Mesendoderm (in vitro differentiated cells): Measurements from ENCODE around the gene ERP29.

ENCODE experiments used
- DNase-seq: peaks from one replicate; pipeline ENCODE4 v3.0.0; 2013
- H2AK5ac ChIP-seq: 2 replicates; pipeline ENCODE4 v1.6.1; 2013; ENCODE audit warnings: low read length, inconsistent platforms
- H2BK120ac ChIP-seq: 2 replicates; pipeline ENCODE4 v1.6.1; 2013; ENCODE audit warnings: low read depth, mild to moderate bottlenecking, low read length, moderate library complexity, mixed read lengths
- H2BK15ac ChIP-seq: replicated peaks from 2 replicates; pipeline ENCODE4 v1.6.1; 2013; ENCODE audit warnings: low read depth, mild to moderate bottlenecking, moderate library complexity
- H2BK5ac ChIP-seq: 2 replicates; pipeline ENCODE4 v1.6.1; 2013; ENCODE audit warnings: low read length, inconsistent platforms
- H3K18ac ChIP-seq: 2 replicates; pipeline ENCODE4 v1.6.1; 2013; ENCODE audit warnings: mild to moderate bottlenecking, low read length, mixed read lengths
- H3K23ac ChIP-seq: one replicate; pipeline ENCODE4 v1.6.1; 2013; ENCODE audit warnings: low read length
- H3K27ac ChIP-seq: 2 replicates; pipeline ENCODE4 v1.5.1; 2013; ENCODE audit warnings: low read depth, mild to moderate bottlenecking, inconsistent platforms, low read length, moderate library complexity
- H3K27me3 ChIP-seq: 2 replicates; pipeline ENCODE4 v1.6.1; 2013; ENCODE audit warnings: low read length, control low read depth, mild to moderate bottlenecking, inconsistent platforms; ENCODE audit not compliant: insufficient read depth, poor library complexity
- H3K36me3 ChIP-seq: 2 replicates; pipeline ENCODE4 v1.6.1; 2013; ENCODE audit warnings: low read length, inconsistent platforms; ENCODE audit not compliant: control insufficient read depth, insufficient read depth
- H3K4ac ChIP-seq: one replicate; pipeline ENCODE4 v1.6.1; 2013; ENCODE audit warnings: low read depth, mild to moderate bottlenecking, low read length, moderate library complexity
- H3K4me1 ChIP-seq: 2 replicates; pipeline ENCODE4 v1.6.1; 2013; ENCODE audit warnings: low read depth, low read length, inconsistent platforms; ENCODE audit not compliant: control insufficient read depth
- H3K4me2 ChIP-seq: 2 replicates; pipeline ENCODE4 v1.6.1; 2013; ENCODE audit warnings: low read length
- H3K4me3 ChIP-seq: 2 replicates; pipeline ENCODE4 v1.5.1; 2013; ENCODE audit warnings: mild to moderate bottlenecking, low read length
- H3K56ac ChIP-seq: one replicate; pipeline ENCODE4 v1.6.1; 2013; ENCODE audit warnings: low read length
- H3K79me1 ChIP-seq: 2 replicates; pipeline ENCODE4 v1.6.1; 2013; ENCODE audit warnings: low read length, inconsistent platforms
- H3K79me2 ChIP-seq: 2 replicates; pipeline ENCODE4 v1.6.1; 2013; ENCODE audit warnings: mild to moderate bottlenecking, low read length; ENCODE audit not compliant: control insufficient read depth, insufficient read depth
- H3K9ac ChIP-seq: 2 replicates; pipeline ENCODE4 v1.6.1; 2013; ENCODE audit warnings: low read length, inconsistent platforms
- H4K5ac ChIP-seq: one replicate; pipeline ENCODE4 v1.6.1; 2013; ENCODE audit warnings: low read length
- H4K8ac ChIP-seq: one replicate; pipeline ENCODE4 v1.6.1; 2013; ENCODE audit warnings: low read depth, mild to moderate bottlenecking, control low read depth, low read length, moderate library complexity
- WGBS: extraction: QIAGEN DNeasy Blood & Tissue Kit; methylation state at CpG from one replicate; pipeline ENCODE4 v1.1.7; 2013; ENCODE audit warnings: low lambda C conversion rate, missing lambda C conversion rate; ENCODE audit not compliant: insufficient coverage; ENCODE audit errors: extremely low coverage; 5-methylcytosine and 5-hydroxymethylcytosine counted together

ERP29 gene

GRCh38 chr12:112020947-112021457 is 7.8 kb downstream of the ERP29 start:
- Histone ChIP-seq H2BK15ac (no peak overlapping the region), H3K36me3 (peaks cover 3% of the 10 kb centered on the region), H4K8ac (no peak overlapping the region), H3K18ac (no peak overlapping the region), H2AK5ac (no peak overlapping the region), H2BK120ac (no peak overlapping the region), H3K4me3 (no peak overlapping the region), H3K27ac (no peak overlapping the region), H3K4me2 (no peak overlapping the region), H3K79me2 (peaks cover 28% of the 10 kb centered on the region), H3K79me1 (peaks cover 16% of the 10 kb centered on the region), H2BK5ac (no peak overlapping the region), H3K4ac (no peak overlapping the region), H3K23ac (no peak overlapping the region), H3K4me1 (no peaks in the 10 kb centered on the region), H4K5ac (no peak overlapping the region), H3K9ac (no peak overlapping the region), H3K56ac (no peak overlapping the region), H3K27me3 (no peaks in the 10 kb centered on the region)
- no peak for DNase-seq
- no CpG with 5 or more reads among the region's 8 CpGs for WGBS

DNA sequence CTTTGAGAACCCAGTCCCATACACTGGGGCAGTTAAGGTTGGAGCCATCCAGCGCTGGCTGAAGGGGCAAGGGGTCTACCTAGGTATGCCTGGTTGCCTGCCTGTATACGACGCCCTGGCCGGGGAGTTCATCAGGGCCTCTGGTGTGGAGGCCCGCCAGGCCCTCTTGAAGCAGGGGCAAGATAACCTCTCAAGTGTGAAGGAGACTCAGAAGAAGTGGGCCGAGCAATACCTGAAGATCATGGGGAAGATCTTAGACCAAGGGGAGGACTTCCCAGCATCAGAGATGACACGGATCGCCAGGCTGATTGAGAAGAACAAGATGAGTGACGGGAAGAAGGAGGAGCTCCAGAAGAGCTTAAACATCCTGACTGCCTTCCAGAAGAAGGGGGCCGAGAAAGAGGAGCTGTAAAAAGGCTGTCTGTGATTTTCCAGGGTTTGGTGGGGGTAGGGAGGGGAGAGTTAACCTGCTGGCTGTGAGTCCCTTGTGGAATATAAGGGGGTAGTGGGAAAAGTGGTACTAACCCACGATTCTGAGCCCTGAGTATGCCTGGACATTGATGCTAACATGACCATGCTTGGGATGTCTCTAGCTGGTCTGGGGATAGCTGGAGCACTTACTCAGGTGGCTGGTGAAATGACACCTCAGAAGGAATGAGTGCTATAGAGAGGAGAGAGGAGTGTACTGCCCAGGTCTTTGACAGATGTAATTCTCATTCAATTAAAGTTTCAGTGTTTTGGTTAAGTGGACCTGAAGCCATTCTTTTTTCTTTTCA is 9.2 kb downstream of the ERP29 start:
- no CpG with 5 or more reads among the region's 11 CpGs for WGBS
- no peak for DNase-seq

DNA sequence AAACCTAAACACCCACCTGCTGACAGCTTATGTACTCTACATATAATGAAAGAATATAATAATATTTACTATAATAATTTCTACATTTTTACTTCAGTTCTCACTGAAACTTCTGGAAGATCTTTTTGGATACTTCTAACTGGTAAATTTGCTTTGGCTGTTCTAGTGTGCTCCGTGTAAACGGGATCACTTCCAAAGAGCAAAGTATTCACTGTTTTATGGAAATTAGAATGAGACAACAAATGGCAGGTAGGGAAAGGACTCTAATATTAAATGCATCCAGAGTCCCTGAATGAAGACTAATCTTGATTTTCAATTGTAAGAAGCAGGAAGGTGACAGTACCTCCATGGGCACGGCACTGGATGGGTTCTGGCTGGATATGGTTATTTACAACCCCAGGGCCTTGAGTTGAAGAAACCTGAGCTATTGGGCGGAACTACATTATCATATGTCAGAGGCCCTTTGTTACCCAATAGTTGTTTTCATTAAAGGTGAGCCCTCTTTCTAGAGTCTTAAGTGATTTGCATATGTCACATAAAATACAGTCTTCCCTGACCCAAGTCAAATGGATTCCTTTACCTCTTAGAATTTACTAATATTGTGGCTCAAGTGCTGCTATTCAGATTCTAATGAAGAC is 10.7 kb downstream of the ERP29 start:
- Histone ChIP-seq H3K9ac (no peak overlapping the region), H3K23ac (no peak overlapping the region), H3K4me2 (no peak overlapping the region), H3K4ac (no peak overlapping the region), H3K79me1 (peaks cover 11% of the 10 kb centered on the region), H3K27me3 (no peaks in the 10 kb centered on the region), H3K79me2 (peaks cover 7% of the 10 kb centered on the region), H2AK5ac (no peak overlapping the region), H3K27ac (no peak overlapping the region), H2BK5ac (no peak overlapping the region), H3K36me3 (peaks cover 3% of the 10 kb centered on the region), H4K5ac (no peak overlapping the region), H2BK15ac (no peak overlapping the region), H2BK120ac (no peak overlapping the region), H3K56ac (no peak overlapping the region), H3K18ac (no peak overlapping the region), H4K8ac (no peak overlapping the region), H3K4me3 (no peak overlapping the region), H3K4me1 (no peaks in the 10 kb centered on the region)
- no CpG with 5 or more reads among the region's 4 CpGs for WGBS
- no peak for DNase-seq

More for the DNA sequence above, 9.2 kb downstream of the ERP29 start:
- no peak overlapping the region for H2AK5ac ChIP-seq
- H3K23ac ChIP-seq = no peak overlapping the region
- no peak overlapping the region for H3K4me2 ChIP-seq
- no peak overlapping the region for H4K8ac ChIP-seq
- no peaks in the 10 kb centered on the region for H3K4me1 ChIP-seq
- H3K36me3 ChIP-seq = peaks cover 3% of the 10 kb centered on the region
- H3K79me1 ChIP-seq = peaks cover 12% of the 10 kb centered on the region
- H2BK5ac ChIP-seq = no peak overlapping the region
- no peak overlapping the region for H3K18ac ChIP-seq
- H3K56ac ChIP-seq = no peak overlapping the region
- H3K27me3 ChIP-seq = no peaks in the 10 kb centered on the region
- H3K4ac ChIP-seq = no peak overlapping the region
- no peak overlapping the region for H4K5ac ChIP-seq
- H3K27ac ChIP-seq = no peak overlapping the region
- H3K9ac ChIP-seq = no peak overlapping the region
- no peak overlapping the region for H2BK15ac ChIP-seq
- peaks cover 17% of the 10 kb centered on the region for H3K79me2 ChIP-seq
- no peak overlapping the region for H3K4me3 ChIP-seq
- no peak overlapping the region for H2BK120ac ChIP-seq

- Histone ChIP-seq H3K23ac (no peak overlapping the region), H4K8ac (no peak overlapping the region), H3K18ac (no peak overlapping the region), H3K4me2 (no peak overlapping the region), H3K27ac (no peak overlapping the region), H2BK5ac (no peak overlapping the region), H2BK15ac (no peak overlapping the region), H3K4ac (no peak overlapping the region), H2BK120ac (no peak overlapping the region), H3K36me3 (peaks cover 2% of the 10 kb centered on the region), H3K27me3 (no peaks in the 10 kb centered on the region), H3K9ac (no peak overlapping the region), H3K4me3 (no peak overlapping the region), H3K56ac (no peak overlapping the region), H2AK5ac (no peak overlapping the region), H4K5ac (no peak overlapping the region), H3K79me1 (peaks cover 6% of the 10 kb centered on the region), H3K4me1 (no peaks in the 10 kb centered on the region), H3K79me2 (peaks cover 2% of the 10 kb centered on the region)
- DNase-seq = peak; percentile 49
- WGBS = no CpG with 5 or more reads among the region's 4 CpGs
Measured at GRCh38 chr12:112025808-112026375, 12.7 kb downstream of the ERP29 start.

GRCh38 chr12:112029301-112029700 is 16.1 kb downstream of the ERP29 start:
- no peak overlapping the region for H3K18ac ChIP-seq
- no peak overlapping the region for H3K4me3 ChIP-seq
- no peak overlapping the region for H3K27ac ChIP-seq
- H2BK15ac ChIP-seq = no peak overlapping the region
- no peak overlapping the region for H3K9ac ChIP-seq
- no peak overlapping the region for H2BK120ac ChIP-seq
- no peak overlapping the region for H3K4ac ChIP-seq
- H2AK5ac ChIP-seq = no peak overlapping the region
- H3K4me1 ChIP-seq = no peaks in the 10 kb centered on the region
- H3K4me2 ChIP-seq = no peak overlapping the region
- H4K8ac ChIP-seq = no peak overlapping the region
- no peak for DNase-seq
- H3K56ac ChIP-seq = no peak overlapping the region
- peaks cover 8% of the 10 kb centered on the region for H3K36me3 ChIP-seq
- no peaks in the 10 kb centered on the region for H3K27me3 ChIP-seq
- WGBS = no CpG with 5 or more reads among the region's 2 CpGs
- no peaks in the 10 kb centered on the region for H3K79me2 ChIP-seq
- no peak overlapping the region for H2BK5ac ChIP-seq
- no peaks in the 10 kb centered on the region for H3K79me1 ChIP-seq
- H3K23ac ChIP-seq = no peak overlapping the region
- no peak overlapping the region for H4K5ac ChIP-seq
